ENCODE data around the gene JARID2. TPM values are rescaled to one million over a fixed set of nuclear protein-coding genes. Genes with fewer than 3 reads are reported as not detected.

JARID2 gene
- polyA plus RNA-seq, 1 donor (not counting 4 experiments of a cell fraction or from before 2014, with no cell fraction given) = 11.0 TPM

DNA sequence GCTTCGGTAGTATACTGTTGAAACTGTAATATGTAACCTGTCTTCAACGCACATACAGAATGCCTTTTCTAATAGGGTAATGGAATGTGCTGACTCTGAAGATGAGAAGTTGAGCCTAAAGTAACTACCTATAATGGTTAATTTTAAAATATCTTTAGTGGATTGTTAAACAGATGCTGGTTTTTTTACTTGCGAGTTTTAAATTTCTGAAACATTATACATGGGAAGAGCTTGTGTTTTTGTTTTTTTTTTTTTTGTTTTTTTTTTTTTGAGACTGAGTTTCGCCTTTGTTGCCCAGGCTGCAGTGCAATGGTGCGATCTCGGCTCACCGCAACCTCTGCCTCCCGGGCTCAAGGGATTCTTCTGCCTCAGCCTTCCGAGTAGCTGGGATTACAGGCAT is 166.9 kb downstream of the JARID2 start:
- peaks cover 42% of the 10 kb centered on the region for H3K79me2 ChIP-seq (ENCODE audit: control insufficient read depth, insufficient read depth, low read length)
- H3K27me3 ChIP-seq (ENCODE audit: control insufficient read depth, extremely low read depth, insufficient read depth, low read length) = no peaks in the 10 kb centered on the region
- no peaks in the 10 kb centered on the region for H3K9me3 ChIP-seq (ENCODE audit: control insufficient read depth, low read depth, low read length)
- no peak overlapping the region for H3K9ac ChIP-seq (ENCODE audit: control insufficient read depth, extremely low read depth, insufficient read depth, low read length)
- no peak overlapping the region for H3K4me2 ChIP-seq (ENCODE audit: control insufficient read depth, extremely low read depth, insufficient read depth, low read depth, low read length)
- no peaks in the 10 kb centered on the region for H3K9me1 ChIP-seq (ENCODE audit: control insufficient read depth, extremely low read depth, insufficient read depth, low read length)
- no peak for TF ChIP-seq EZH2 (IDR thresholded peaks at IDR 0.05; ENCODE audit: low read length)
- TF ChIP-seq, protein P1, sequence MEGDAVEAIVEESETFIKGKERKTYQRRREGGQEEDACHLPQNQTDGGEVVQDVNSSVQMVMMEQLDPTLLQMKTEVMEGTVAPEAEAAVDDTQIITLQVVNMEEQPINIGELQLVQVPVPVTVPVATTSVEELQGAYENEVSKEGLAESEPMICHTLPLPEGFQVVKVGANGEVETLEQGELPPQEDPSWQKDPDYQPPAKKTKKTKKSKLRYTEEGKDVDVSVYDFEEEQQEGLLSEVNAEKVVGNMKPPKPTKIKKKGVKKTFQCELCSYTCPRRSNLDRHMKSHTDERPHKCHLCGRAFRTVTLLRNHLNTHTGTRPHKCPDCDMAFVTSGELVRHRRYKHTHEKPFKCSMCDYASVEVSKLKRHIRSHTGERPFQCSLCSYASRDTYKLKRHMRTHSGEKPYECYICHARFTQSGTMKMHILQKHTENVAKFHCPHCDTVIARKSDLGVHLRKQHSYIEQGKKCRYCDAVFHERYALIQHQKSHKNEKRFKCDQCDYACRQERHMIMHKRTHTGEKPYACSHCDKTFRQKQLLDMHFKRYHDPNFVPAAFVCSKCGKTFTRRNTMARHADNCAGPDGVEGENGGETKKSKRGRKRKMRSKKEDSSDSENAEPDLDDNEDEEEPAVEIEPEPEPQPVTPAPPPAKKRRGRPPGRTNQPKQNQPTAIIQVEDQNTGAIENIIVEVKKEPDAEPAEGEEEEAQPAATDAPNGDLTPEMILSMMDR (optimal IDR thresholded peaks at IDR 0.05 in 1 of 3, IDR thresholded peaks at IDR 0.05 in 1 of 3, conservative IDR thresholded peaks at IDR 0.05 in 1 of 3; ENCODE audit: extremely low read depth in 1 of 3, insufficient read depth in 2 of 3, low read length in 3 of 3) = no peak
- no peak for FAIRE-seq
- no peak overlapping the region for H3K27ac ChIP-seq (ENCODE audit: control insufficient read depth, insufficient read depth, low read length)
- peaks cover 0 to 1% of the 10 kb centered on the region in 2 experiments for H3K36me3 ChIP-seq (ENCODE audit: control insufficient read depth in 2 of 2, extremely low read depth in 1 of 2, insufficient read depth in 2 of 2, low read length in 2 of 2)
- dilution Hi-C loops (cut with MboI; ENCODE audit: extremely low pct_ligation_motif_present, low sequenced_read_pairs) = no loop called here
- H4K20me1 ChIP-seq (ENCODE audit: control insufficient read depth, extremely low read depth, insufficient read depth, low read length) = no peaks in the 10 kb centered on the region
- H2AFZ ChIP-seq (ENCODE audit: control insufficient read depth, low read length) = no peak overlapping the region
- DNase-seq (ENCODE audit: low read depth, low spot score) = no peak
- no peak overlapping the region for H3K4me3 ChIP-seq (ENCODE audit: control insufficient read depth in 2 of 3, extremely low read depth in 1 of 3, insufficient read depth in 2 of 3, low read depth in 1 of 3, low read length in 3 of 3)
- peaks cover 18% of the 10 kb centered on the region for H3K4me1 ChIP-seq (ENCODE audit: control insufficient read depth, extremely low read depth, insufficient read depth, low read length)

- Histone ChIP-seq H3K4me1 (ENCODE audit: control insufficient read depth, extremely low read depth, insufficient read depth, low read length) (peaks cover 23% of the 10 kb centered on the region), H3K4me2 (ENCODE audit: control insufficient read depth, extremely low read depth, insufficient read depth, low read depth, low read length) (peak overlapping the region; percentile 38)
These were observed 167.8 kb downstream of the JARID2 start for GRCh38 chr6:15413466-15414234.

More at GRCh38 chr6:15413466-15414234, 167.8 kb downstream of the JARID2 start:
- H3K27me3 ChIP-seq (ENCODE audit: control insufficient read depth, extremely low read depth, insufficient read depth, low read length) = no peaks in the 10 kb centered on the region
- H3K79me2 ChIP-seq (ENCODE audit: control insufficient read depth, insufficient read depth, low read length) = peaks cover 39% of the 10 kb centered on the region
- peak overlapping the region; percentile 9 for H3K9ac ChIP-seq (ENCODE audit: control insufficient read depth, extremely low read depth, insufficient read depth, low read length)
- FAIRE-seq (peak; percentile 51), DNase-seq (ENCODE audit: low read depth, low spot score) (peak; percentile 19)
- no peaks in the 10 kb centered on the region for H3K9me3 ChIP-seq (ENCODE audit: control insufficient read depth, low read depth, low read length)
- no peaks in the 10 kb centered on the region for H3K9me1 ChIP-seq (ENCODE audit: control insufficient read depth, extremely low read depth, insufficient read depth, low read length)
- H2AFZ ChIP-seq (ENCODE audit: control insufficient read depth, low read length) = no peak overlapping the region
- peak overlapping the region; percentile 17 for H3K27ac ChIP-seq (ENCODE audit: control insufficient read depth, insufficient read depth, low read length)
- H4K20me1 ChIP-seq (ENCODE audit: control insufficient read depth, extremely low read depth, insufficient read depth, low read length) = no peaks in the 10 kb centered on the region
- no peak overlapping the region for H3K4me3 ChIP-seq (ENCODE audit: control insufficient read depth in 2 of 3, extremely low read depth in 1 of 3, insufficient read depth in 2 of 3, low read depth in 1 of 3, low read length in 3 of 3)
- dilution Hi-C loops (cut with MboI; ENCODE audit: extremely low pct_ligation_motif_present, low sequenced_read_pairs) = no loop called here
- peaks cover 0 to 1% of the 10 kb centered on the region in 2 experiments for H3K36me3 ChIP-seq (ENCODE audit: control insufficient read depth in 2 of 2, extremely low read depth in 1 of 2, insufficient read depth in 2 of 2, low read length in 2 of 2)
- no peak for TF ChIP-seq EZH2 (IDR thresholded peaks at IDR 0.05; ENCODE audit: low read length)
- TF ChIP-seq, protein P1 (optimal IDR thresholded peaks at IDR 0.05 in 1 of 3, IDR thresholded peaks at IDR 0.05 in 1 of 3, conservative IDR thresholded peaks at IDR 0.05 in 1 of 3; ENCODE audit: extremely low read depth in 1 of 3, insufficient read depth in 2 of 3, low read length in 3 of 3) = no peak

Measured in keratinocyte (primary cell).